ENCODE data around the gene PQBP1.

Gene PQBP1

GRCh38 chrX:48913605-48914366, 16.1 kb downstream of the PQBP1 start:
- H3K9ac ChIP-seq (ENCODE audit: low read depth, low read length, poor library complexity) = no peak overlapping the region

GRCh38 chrX:48914593-48915493, 17.1 kb downstream of the PQBP1 start:
- Histone ChIP-seq H3K18ac (ENCODE audit: low read length) (no peak overlapping the region), H2BK120ac (ENCODE audit: low read depth, low read length) (no peak overlapping the region), H3K23ac (ENCODE audit: low read depth, low read length, poor library complexity) (no peak overlapping the region), H3K27ac (replicated peaks; ENCODE audit: low read length) (no peak overlapping the region), H4K91ac (ENCODE audit: low read depth, low read length, poor library complexity) (no peak overlapping the region), H3K4ac (ENCODE audit: low read length) (no peak overlapping the region), H3K9me3 (replicated peaks in 1 of 2; ENCODE audit: control insufficient read depth in 2 of 2, insufficient read depth in 1 of 2, low read depth in 1 of 2, low read length in 2 of 2) (no peaks in the 10 kb centered on the region), H3K4me3 (ENCODE audit: low read length in 2 of 2) (no peak overlapping the region), H2AK5ac (ENCODE audit: low read depth, low read length) (no peak overlapping the region), H2BK12ac (ENCODE audit: low read length) (no peak overlapping the region), H2BK15ac (ENCODE audit: low read length) (no peak overlapping the region), H3K9ac (ENCODE audit: low read depth, low read length, poor library complexity) (no peak overlapping the region), H3K14ac (ENCODE audit: low read length) (no peak overlapping the region), H4K8ac (ENCODE audit: low read depth, low read length) (no peak overlapping the region), H2AFZ (ENCODE audit: low read length) (no peak overlapping the region), H2BK5ac (ENCODE audit: low read length) (no peak overlapping the region), H3K4me1 (ENCODE audit: control insufficient read depth in 2 of 2, insufficient read depth in 1 of 2, low read depth in 1 of 2, low read length in 2 of 2) (peaks cover 2 to 8% of the 10 kb centered on the region in 2 donors), H3K79me1 (ENCODE audit: low read depth, low read length) (no peaks in the 10 kb centered on the region), H3K36me3 (replicated peaks in 1 of 2; ENCODE audit: control insufficient read depth in 2 of 2, insufficient read depth in 2 of 2, low read length in 2 of 2) (peaks cover 0 to 11% of the 10 kb centered on the region in 2 donors), H3K27me3 (ENCODE audit: control insufficient read depth in 3 of 3, insufficient read depth in 3 of 3, low read depth in 1 of 3, low read length in 3 of 3) (no peaks in the 10 kb centered on the region), H3K4me2 (ENCODE audit: insufficient read depth, low read length, poor library complexity, severe bottlenecking) (no peak overlapping the region)
- no peak for DNase-seq (ENCODE audit: low spot score)
- no CpG with 5 or more reads among the region's 13 CpGs for WGBS, 2 donors (ENCODE audit: extremely low coverage in 2 of 2, insufficient read length in 2 of 2, insufficient replicate concordance in 1 of 2)

More at GRCh38 chrX:48913605-48914366, 16.1 kb downstream of the PQBP1 start:
- H4K8ac ChIP-seq (ENCODE audit: low read depth, low read length) = no peak overlapping the region
- H3K9me3 ChIP-seq (replicated peaks in 1 of 2; ENCODE audit: control insufficient read depth in 2 of 2, insufficient read depth in 1 of 2, low read depth in 1 of 2, low read length in 2 of 2) = no peaks in the 10 kb centered on the region
- no peak overlapping the region for H2AFZ ChIP-seq (ENCODE audit: low read length)
- no peaks in the 10 kb centered on the region for H3K27me3 ChIP-seq (ENCODE audit: control insufficient read depth in 3 of 3, insufficient read depth in 3 of 3, low read depth in 1 of 3, low read length in 3 of 3)
- no peak overlapping the region for H3K4me2 ChIP-seq (ENCODE audit: insufficient read depth, low read length, poor library complexity, severe bottlenecking)
- WGBS, 2 donors (ENCODE audit: extremely low coverage in 2 of 2, insufficient read length in 2 of 2, insufficient replicate concordance in 1 of 2) = no CpG with 5 or more reads among the region's 5 CpGs
- no peak overlapping the region for H3K18ac ChIP-seq (ENCODE audit: low read length)
- H3K36me3 ChIP-seq (replicated peaks in 1 of 2; ENCODE audit: control insufficient read depth in 2 of 2, insufficient read depth in 2 of 2, low read length in 2 of 2) = peaks cover 0 to 16% of the 10 kb centered on the region in 2 donors
- H4K91ac ChIP-seq (ENCODE audit: low read depth, low read length, poor library complexity) = no peak overlapping the region
- no peak overlapping the region for H3K4me3 ChIP-seq (ENCODE audit: low read length in 2 of 2)
- no peak overlapping the region for H2BK120ac ChIP-seq (ENCODE audit: low read depth, low read length)
- no peak overlapping the region for H3K27ac ChIP-seq (replicated peaks; ENCODE audit: low read length)
- H3K14ac ChIP-seq (ENCODE audit: low read length) = no peak overlapping the region
- no peak overlapping the region for H3K23ac ChIP-seq (ENCODE audit: low read depth, low read length, poor library complexity)
- H3K4ac ChIP-seq (ENCODE audit: low read length) = no peak overlapping the region
- H2AK5ac ChIP-seq (ENCODE audit: low read depth, low read length) = no peak overlapping the region
- no peak for DNase-seq (ENCODE audit: low spot score)
- no peak overlapping the region for H2BK15ac ChIP-seq (ENCODE audit: low read length)
- no peak overlapping the region for H2BK12ac ChIP-seq (ENCODE audit: low read length)
- peaks cover 0 to 6% of the 10 kb centered on the region in 2 donors for H3K4me1 ChIP-seq (ENCODE audit: control insufficient read depth in 2 of 2, insufficient read depth in 1 of 2, low read depth in 1 of 2, low read length in 2 of 2)
- no peaks in the 10 kb centered on the region for H3K79me1 ChIP-seq (ENCODE audit: low read depth, low read length)
- H2BK5ac ChIP-seq (ENCODE audit: low read length) = no peak overlapping the region

- Histone ChIP-seq H3K27me3 (ENCODE audit: control insufficient read depth in 3 of 3, insufficient read depth in 3 of 3, low read depth in 1 of 3, low read length in 3 of 3) (no peaks in the 10 kb centered on the region), H3K4me2 (ENCODE audit: insufficient read depth, low read length, poor library complexity, severe bottlenecking) (peak overlapping the region; percentile 64), H2BK5ac (ENCODE audit: low read length) (no peak overlapping the region), H3K9ac (ENCODE audit: low read depth, low read length, poor library complexity) (no peak overlapping the region), H3K4me3 (ENCODE audit: low read length in 2 of 2) (peak overlapping the region; percentile 57 to 90), H3K36me3 (replicated peaks in 1 of 2; ENCODE audit: control insufficient read depth in 2 of 2, insufficient read depth in 2 of 2, low read length in 2 of 2) (peaks cover 0 to 16% of the 10 kb centered on the region in 2 donors), H2BK15ac (ENCODE audit: low read length) (no peak overlapping the region), H3K27ac (replicated peaks; ENCODE audit: low read length) (peak overlapping the region; percentile 51), H3K14ac (ENCODE audit: low read length) (no peak overlapping the region), H3K23ac (ENCODE audit: low read depth, low read length, poor library complexity) (no peak overlapping the region), H3K4me1 (ENCODE audit: control insufficient read depth in 2 of 2, insufficient read depth in 1 of 2, low read depth in 1 of 2, low read length in 2 of 2) (peaks cover 8 to 11% of the 10 kb centered on the region in 2 donors), H2BK12ac (ENCODE audit: low read length) (no peak overlapping the region), H3K79me1 (ENCODE audit: low read depth, low read length) (no peaks in the 10 kb centered on the region), H4K91ac (ENCODE audit: low read depth, low read length, poor library complexity) (no peak overlapping the region), H3K18ac (ENCODE audit: low read length) (no peak overlapping the region), H2BK120ac (ENCODE audit: low read depth, low read length) (no peak overlapping the region), H2AK5ac (ENCODE audit: low read depth, low read length) (no peak overlapping the region), H2AFZ (ENCODE audit: low read length) (no peak overlapping the region), H4K8ac (ENCODE audit: low read depth, low read length) (no peak overlapping the region), H3K9me3 (replicated peaks in 1 of 2; ENCODE audit: control insufficient read depth in 2 of 2, insufficient read depth in 1 of 2, low read depth in 1 of 2, low read length in 2 of 2) (no peaks in the 10 kb centered on the region), H3K4ac (ENCODE audit: low read length) (no peak overlapping the region)
- no CpG with 5 or more reads among the region's 27 CpGs for WGBS, 2 donors (ENCODE audit: extremely low coverage in 2 of 2, insufficient read length in 2 of 2, insufficient replicate concordance in 1 of 2)
- peak; percentile 90 for DNase-seq (ENCODE audit: low spot score)
Observed at GRCh38 chrX:48917139-48918001, 19.6 kb downstream of the PQBP1 start.
